Measurements from ENCODE around the gene TADA1. TPM values are rescaled to one million over a fixed set of nuclear protein-coding genes. Genes with fewer than 3 reads are reported as not detected.

The TADA1 gene
- total RNA-seq, 2 experiments from 2014 or later = 19.2 to 21.4 TPM

DNA sequence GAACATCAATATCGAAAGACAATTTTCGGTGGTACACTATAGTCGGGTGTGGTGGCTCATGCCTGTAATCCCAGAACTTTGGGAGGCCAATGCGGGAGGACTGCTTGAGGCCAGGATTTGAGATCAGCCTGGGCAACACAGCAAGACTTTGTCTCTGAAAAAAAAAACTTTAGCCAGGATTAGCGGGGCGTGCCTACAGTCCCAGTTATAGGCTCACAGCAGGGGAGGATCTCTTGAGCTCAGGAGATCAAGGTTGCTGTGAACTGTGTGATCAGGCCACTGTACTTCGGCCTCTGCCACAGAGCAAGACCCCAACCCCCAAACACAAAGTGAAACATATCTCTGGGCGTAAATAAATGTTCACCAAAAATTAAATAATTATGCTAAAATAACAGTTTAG is 1.6 kb downstream of the TADA1 start:
- Mint-ChIP-seq H3K27ac (no peak overlapping the region), H3K4me3 (peak overlapping the region; percentile 56), H3K36me3 (peaks cover 14% of the 10 kb centered on the region), H3K27me3 (peaks cover 6% of the 10 kb centered on the region), H3K9me3 (peaks cover 7% of the 10 kb centered on the region), H3K4me1 (peaks cover 50% of the 10 kb centered on the region)
- no peak for DNase-seq

DNA sequence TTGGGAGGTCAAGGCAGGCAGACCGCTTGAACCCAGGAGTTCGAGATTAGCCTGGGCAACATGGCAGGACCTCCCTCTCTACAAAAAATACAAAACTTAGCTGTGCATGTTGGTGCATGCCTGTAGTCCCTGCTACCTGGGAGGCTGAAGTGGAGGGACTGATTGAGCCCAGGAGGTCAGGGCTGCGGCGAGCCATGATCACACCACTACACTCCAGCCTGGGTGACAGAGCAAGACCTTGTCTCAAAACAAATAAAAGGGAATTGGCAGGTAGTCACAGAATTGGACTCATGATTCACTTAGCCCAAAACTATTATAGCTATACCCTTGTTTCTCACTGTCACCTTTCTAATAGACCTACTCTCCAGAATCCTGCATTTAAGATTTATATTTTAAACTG is 5.5 kb downstream of the TADA1 start:
- H3K27ac Mint-ChIP-seq = no peak overlapping the region

DNA sequence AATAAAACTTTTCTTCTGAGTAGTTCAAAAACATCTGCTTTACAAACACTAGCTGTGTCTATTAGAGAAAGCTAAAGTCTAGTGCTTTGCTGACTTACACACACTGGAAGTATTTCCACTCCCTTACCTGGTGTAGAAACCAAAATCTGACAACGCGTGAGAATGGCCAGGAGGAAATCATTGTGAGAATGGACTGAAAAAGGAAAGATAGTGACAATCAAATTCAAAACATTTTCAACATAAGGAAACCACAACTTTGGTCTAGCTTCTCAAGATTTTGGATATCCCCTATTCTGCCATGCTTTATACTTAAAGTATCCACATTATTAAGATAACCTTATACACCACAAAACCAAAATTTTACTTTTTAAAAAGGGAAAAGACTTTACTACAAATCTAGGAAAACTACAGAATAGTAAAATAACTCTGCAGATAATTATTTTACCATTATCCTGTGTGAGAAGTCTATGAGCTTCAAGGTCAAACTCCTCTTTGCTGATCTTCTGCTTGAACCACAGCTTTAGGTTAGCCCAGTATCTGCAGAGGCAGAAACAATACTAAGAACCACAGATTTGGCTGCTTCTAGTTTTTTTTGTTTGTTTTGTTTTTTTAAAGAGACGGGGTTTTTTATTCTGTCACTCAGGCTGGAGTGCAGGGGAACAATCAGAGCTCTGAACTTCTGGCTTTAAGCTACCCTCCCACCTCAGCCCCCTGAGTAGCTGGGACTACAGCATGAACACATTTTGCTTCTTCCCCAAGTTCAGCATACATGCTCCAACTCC is 6.6 kb downstream of the TADA1 start:
- Mint-ChIP-seq H3K27me3 (no peaks in the 10 kb centered on the region), H3K36me3 (peaks cover 14% of the 10 kb centered on the region), H3K27ac (peak overlapping the region; percentile 47), H3K4me1 (peaks cover 40% of the 10 kb centered on the region), H3K9me3 (no peaks in the 10 kb centered on the region), H3K4me3 (no peak overlapping the region)
- DNase-seq = no peak

More for the DNA sequence above, 5.5 kb downstream of the TADA1 start:
- no peak overlapping the region for H3K4me3 Mint-ChIP-seq
- no peaks in the 10 kb centered on the region for H3K9me3 Mint-ChIP-seq
- no peak for DNase-seq
- no peaks in the 10 kb centered on the region for H3K27me3 Mint-ChIP-seq
- H3K36me3 Mint-ChIP-seq = peaks cover 16% of the 10 kb centered on the region
- peaks cover 47% of the 10 kb centered on the region for H3K4me1 Mint-ChIP-seq

DNA sequence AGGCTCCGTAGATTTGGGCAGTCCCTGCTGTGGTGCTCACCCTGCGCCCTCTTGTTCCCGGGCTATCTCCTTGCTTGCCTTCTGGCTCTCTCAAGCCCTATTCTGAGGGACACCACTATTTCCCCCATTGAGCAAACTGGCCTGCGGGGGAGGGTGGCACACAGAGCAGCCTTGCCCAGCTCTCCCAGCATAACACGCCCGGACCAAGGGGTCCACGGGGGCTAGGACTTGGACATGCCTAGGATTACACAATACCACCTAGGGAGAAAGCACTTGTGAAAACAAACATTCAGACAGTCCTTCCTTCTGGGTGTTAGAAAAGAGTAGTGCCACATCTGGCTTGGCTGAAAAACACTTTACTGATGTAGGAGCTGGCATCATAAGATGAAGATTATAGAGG is 7.4 kb downstream of the TADA1 start:
- peaks cover 37% of the 10 kb centered on the region for H3K4me1 Mint-ChIP-seq
- H3K9me3 Mint-ChIP-seq = no peaks in the 10 kb centered on the region
- DNase-seq = no peak
- H3K27ac Mint-ChIP-seq = no peak overlapping the region
- no peaks in the 10 kb centered on the region for H3K27me3 Mint-ChIP-seq
- peaks cover 17% of the 10 kb centered on the region for H3K36me3 Mint-ChIP-seq
- H3K4me3 Mint-ChIP-seq = no peak overlapping the region

DNA sequence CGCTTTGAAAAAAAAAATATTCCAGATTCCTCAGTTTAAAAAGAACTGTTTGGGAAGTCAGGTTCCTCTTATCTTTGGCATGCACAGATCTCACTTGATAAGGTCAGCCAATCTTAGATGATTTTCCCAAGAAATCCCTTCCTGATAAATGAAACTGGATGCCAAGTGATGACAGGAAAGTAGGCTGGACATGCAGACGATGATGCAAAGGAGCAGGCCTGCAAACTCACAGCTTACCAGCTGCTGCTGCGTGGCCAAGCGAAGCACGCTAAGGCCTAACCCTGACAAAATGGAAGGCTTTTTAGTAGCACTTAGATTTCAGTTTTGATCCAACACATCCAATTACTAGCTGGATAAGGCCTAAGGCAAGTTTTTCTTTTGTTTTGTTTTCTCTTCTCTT is 10.1 kb downstream of the TADA1 start:
- H3K27ac Mint-ChIP-seq = no peak overlapping the region
- peaks cover 9% of the 10 kb centered on the region for H3K36me3 Mint-ChIP-seq
- H3K9me3 Mint-ChIP-seq = no peaks in the 10 kb centered on the region
- no peak overlapping the region for H3K4me3 Mint-ChIP-seq
- no peak for DNase-seq
- no peaks in the 10 kb centered on the region for H3K27me3 Mint-ChIP-seq
- peaks cover 19% of the 10 kb centered on the region for H3K4me1 Mint-ChIP-seq

DNA sequence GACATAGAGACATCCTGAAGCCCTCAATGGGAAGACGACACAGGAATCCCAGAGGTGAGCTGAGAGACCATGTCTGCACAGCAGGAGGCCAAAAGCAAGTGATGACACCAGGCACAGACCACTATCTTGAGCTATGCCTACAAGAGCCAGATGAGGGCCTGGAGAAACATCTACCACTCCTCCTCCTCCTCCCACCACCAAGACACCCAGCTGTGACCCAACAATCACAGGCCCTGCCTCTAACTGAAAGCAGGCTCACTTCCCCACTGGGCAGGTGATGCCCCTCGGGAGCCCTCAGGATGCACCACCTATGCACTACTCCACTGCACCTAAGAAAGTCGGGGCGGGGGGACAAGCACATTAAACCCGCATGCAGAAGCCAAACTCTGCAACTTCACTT is 16.5 kb downstream of the TADA1 start:
- peak overlapping the region; percentile 0 for H3K27ac Mint-ChIP-seq
- H3K9me3 Mint-ChIP-seq = no peaks in the 10 kb centered on the region
- no peaks in the 10 kb centered on the region for H3K27me3 Mint-ChIP-seq
- no peak for DNase-seq
- no peak overlapping the region for H3K4me3 Mint-ChIP-seq
- peaks cover 17% of the 10 kb centered on the region for H3K36me3 Mint-ChIP-seq
- H3K4me1 Mint-ChIP-seq = peaks cover 6% of the 10 kb centered on the region

DNA sequence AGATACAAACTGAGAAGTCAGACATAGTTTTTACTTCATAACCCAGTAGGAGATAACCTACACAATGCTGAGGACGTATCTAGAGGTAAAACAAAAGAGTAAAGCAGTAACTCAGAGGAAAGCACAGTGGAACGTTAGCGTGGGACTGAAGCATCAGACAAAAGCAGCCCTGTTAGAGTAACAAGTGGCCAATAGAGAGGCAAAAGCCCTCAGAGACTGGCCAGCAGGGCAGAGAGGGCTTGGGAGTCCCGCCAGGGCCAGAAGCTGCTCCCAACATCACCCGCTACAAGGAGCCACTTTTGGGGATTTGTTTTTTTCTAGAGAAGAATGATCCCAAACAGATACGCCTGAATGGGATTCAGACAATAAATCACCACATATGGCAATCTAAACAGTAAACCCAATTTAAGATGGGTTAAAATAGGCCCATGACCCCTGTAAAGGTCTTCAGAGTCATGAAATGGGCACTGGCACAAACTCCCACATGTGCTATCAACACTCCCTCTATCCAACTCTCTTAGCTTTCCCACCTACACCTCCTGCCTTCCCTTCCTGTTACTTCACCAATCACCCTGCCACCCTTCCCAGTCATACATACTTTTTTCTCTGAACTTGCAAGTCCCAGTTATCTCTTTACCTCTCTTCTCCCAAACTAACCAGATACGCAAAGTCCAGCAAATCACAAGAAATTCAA is 17.2 kb downstream of the TADA1 start:
- no peak overlapping the region for H3K4me3 Mint-ChIP-seq
- peaks cover 19% of the 10 kb centered on the region for H3K36me3 Mint-ChIP-seq
- H3K27me3 Mint-ChIP-seq = no peaks in the 10 kb centered on the region
- H3K9me3 Mint-ChIP-seq = no peaks in the 10 kb centered on the region
- peaks cover 6% of the 10 kb centered on the region for H3K4me1 Mint-ChIP-seq
- no peak for DNase-seq
- peak overlapping the region; percentile 3 for H3K27ac Mint-ChIP-seq

DNA sequence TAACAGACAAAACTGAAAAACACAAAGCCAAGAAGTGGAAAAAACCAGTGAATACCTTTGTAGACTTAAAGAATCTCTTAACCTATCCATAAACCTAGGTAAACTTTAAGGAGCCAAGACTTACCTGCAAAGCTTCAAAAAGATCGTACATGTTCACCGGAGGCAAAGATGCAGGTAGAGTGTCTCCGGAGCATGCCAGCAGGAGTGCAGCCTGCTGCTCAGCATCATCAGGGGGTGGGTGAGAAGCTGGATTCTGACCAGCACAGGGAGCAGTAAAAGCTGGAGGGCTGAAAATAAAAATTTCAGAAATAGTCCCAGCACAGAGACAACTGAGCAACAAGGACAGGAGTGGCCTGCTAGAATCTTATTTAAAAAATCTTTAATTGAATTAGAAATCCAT is 18.1 kb downstream of the TADA1 start:
- no peak for DNase-seq
- Mint-ChIP-seq H3K27ac (peak overlapping the region; percentile 63), H3K4me1 (peaks cover 6% of the 10 kb centered on the region), H3K4me3 (no peak overlapping the region), H3K27me3 (no peaks in the 10 kb centered on the region), H3K9me3 (no peaks in the 10 kb centered on the region), H3K36me3 (peaks cover 26% of the 10 kb centered on the region)

DNA sequence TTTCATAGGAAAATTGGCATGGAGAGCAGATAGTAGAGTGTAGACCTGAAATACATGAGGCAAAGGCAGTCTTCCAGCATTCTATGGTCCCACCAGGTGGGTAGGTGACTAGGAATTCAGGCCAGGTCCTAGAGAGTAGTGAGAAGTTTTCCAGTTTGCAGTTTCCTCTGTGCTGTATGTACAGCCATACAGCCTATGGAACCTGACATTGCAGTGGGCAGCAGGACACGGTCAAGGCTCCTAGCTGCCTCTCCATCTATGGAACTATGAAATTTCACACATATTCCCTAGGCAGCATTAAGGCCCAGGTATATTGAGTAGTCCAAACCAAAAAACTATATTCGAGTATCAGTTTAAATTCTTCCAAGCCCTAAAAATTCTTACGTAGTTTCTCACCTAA is 20.5 kb downstream of the TADA1 start:
- Mint-ChIP-seq H3K27me3 (no peaks in the 10 kb centered on the region), H3K9me3 (no peaks in the 10 kb centered on the region)

DNA sequence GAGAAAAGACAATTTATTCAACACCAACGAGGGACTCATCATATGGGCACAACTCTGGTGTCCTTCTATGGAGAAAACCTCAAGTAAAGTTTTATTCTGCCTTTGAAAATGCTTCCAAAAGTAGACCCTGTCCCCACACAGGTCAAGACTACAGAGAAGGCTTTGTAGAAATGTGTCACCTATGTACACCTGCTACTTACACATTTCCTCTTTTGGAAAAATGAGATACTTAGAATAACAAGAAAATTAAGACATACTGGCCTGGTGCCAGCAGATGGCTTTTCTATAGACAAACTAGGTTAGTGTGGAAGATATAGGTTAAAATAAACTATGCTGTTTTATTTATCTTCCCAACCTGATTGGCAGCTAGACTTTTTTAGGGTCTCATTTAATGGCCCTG is 23.1 kb downstream of the TADA1 start:
- no peak for DNase-seq
- H3K4me3 Mint-ChIP-seq = no peak overlapping the region
- peak overlapping the region; percentile 62 for H3K27ac Mint-ChIP-seq
- H3K36me3 Mint-ChIP-seq = peaks cover 53% of the 10 kb centered on the region
- peaks cover 26% of the 10 kb centered on the region for H3K4me1 Mint-ChIP-seq
- no peaks in the 10 kb centered on the region for H3K9me3 Mint-ChIP-seq
- H3K27me3 Mint-ChIP-seq = no peaks in the 10 kb centered on the region

More for the DNA sequence above, 20.5 kb downstream of the TADA1 start:
- Mint-ChIP-seq H3K36me3 (peaks cover 42% of the 10 kb centered on the region), H3K27ac (no peak overlapping the region), H3K4me1 (peaks cover 22% of the 10 kb centered on the region), H3K4me3 (no peak overlapping the region)
- no peak for DNase-seq

DNA sequence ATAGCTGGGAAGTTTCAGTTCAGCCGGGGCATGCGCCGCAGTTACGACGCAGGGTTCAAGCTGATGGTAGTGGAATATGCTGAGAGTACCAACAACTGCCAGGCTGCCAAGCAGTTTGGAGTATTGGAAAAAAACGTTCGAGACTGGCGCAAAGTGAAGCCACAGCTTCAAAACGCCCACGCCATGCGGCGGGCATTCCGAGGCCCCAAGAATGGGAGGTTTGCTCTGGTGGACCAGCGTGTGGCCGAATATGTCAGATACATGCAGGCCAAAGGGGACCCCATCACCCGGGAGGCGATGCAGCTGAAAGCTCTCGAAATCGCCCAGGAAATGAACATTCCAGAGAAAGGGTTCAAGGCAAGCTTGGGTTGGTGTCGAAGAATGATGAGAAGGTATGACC is 26.9 kb downstream of the TADA1 start:
- H3K4me3 Mint-ChIP-seq = no peak overlapping the region
- DNase-seq = no peak
- no peaks in the 10 kb centered on the region for H3K9me3 Mint-ChIP-seq
- no peak overlapping the region for H3K27ac Mint-ChIP-seq
- peaks cover 44% of the 10 kb centered on the region for H3K4me1 Mint-ChIP-seq
- peaks cover 71% of the 10 kb centered on the region for H3K36me3 Mint-ChIP-seq
- H3K27me3 Mint-ChIP-seq = no peaks in the 10 kb centered on the region

DNA sequence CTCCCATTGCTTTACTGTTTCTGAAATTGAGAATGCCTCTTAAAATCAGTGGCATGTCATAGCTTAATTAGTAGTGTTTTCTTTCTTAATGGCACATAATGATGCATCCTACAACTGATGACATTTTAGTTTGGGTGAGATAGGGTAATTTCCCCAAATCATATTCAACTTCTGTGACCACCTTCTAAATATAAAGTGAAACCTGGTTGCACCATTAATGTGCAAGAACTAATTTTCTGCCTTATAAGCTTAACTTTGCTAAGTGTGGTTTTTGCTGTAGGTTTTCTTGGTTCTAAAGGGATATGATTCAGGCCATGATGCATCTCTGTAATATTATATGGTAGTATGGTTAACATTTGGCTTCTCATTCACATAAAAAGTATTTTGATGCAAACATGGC is 27.9 kb downstream of the TADA1 start:
- Mint-ChIP-seq H3K4me1 (peaks cover 52% of the 10 kb centered on the region), H3K27ac (peak overlapping the region; percentile 7), H3K9me3 (no peaks in the 10 kb centered on the region), H3K4me3 (no peak overlapping the region), H3K27me3 (no peaks in the 10 kb centered on the region), H3K36me3 (peaks cover 67% of the 10 kb centered on the region)
- DNase-seq = no peak

DNA sequence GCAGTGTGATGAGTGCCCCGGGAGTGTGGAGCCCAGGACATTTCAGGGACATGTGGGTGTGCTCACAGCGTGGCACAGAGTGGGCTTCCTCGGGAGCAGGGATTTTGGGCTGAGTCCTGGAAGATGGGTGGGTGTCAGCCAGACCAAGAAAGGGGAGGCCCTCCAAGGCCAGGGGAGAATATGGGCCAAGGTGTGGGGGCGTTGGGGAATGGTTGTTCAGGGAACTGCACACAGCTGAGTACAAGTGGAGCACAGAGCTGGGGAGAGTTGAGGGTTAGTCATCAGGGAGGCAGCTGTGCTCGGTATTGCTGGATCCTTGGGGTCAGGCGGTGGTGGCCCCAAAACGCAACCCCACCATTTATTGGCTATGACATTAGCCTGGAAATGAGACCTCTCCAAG is 31.3 kb downstream of the TADA1 start:
- Mint-ChIP-seq H3K9me3 (no peaks in the 10 kb centered on the region), H3K4me1 (peaks cover 57% of the 10 kb centered on the region)
- no peak for DNase-seq

DNA sequence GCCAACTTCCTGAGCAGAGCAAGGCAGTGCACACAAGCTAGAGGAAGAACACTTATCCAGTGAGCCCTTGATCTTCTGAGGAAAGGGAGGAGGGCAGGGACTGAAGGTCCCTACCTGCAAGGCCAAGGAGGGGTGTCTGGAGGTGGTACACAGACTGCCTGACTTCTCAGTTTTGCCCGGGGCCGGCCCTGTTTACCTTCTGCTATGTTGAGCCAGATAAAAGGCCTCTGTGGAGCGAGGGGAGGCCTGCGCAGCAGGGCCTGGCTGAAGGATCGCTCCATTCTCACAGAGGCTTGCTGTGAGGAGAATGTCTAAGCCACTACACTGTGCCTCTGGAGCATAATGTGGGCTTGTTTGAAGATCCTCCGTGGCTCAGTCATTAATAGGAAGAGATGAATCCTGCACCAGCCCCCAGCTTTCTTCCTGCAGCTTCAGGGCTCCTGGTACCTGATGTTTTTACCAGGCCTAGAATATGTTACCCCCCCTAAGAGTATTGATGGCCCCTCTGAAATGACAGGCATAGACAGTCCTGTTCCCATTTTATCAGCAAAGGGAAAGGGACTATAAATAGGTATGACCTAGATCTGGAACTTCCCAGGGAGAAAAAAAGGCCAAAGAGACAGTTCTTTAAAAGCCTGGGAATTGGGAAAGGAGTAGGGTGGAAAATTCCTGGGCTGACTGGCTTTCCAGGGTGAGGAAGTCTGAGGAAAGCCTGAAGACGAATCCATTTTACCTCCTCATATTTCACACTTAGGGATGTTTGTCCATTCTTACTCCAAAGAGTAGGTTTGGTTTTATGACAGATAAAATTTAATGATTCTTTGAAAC is 32.1 kb downstream of the TADA1 start:
- peaks cover 58% of the 10 kb centered on the region for H3K4me1 Mint-ChIP-seq
- no peaks in the 10 kb centered on the region for H3K27me3 Mint-ChIP-seq
- DNase-seq = no peak

More for the DNA sequence above, 31.3 kb downstream of the TADA1 start:
- Mint-ChIP-seq H3K36me3 (peaks cover 61% of the 10 kb centered on the region), H3K27me3 (no peaks in the 10 kb centered on the region), H3K27ac (peak overlapping the region; percentile 63), H3K4me3 (no peak overlapping the region)

DNA sequence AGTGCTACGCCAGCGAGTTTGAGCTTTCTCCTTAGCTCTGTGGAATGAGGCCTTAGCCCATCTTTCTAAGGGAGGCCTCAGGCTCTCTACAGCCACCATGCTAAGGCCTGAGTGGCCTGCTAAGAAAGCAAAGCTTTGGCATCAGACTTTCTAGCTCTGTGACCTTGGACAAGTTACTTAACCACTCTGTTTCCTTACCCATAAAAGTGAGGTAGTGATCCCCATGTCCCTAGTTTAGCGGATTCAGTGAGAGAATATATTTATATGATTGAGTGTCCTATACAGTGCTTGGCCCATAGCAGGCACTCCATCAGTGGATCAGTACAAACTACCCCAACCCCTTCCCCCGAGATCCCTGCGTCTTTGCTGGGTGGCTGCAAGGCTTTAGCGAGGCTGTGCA is 32.7 kb downstream of the TADA1 start:
- Mint-ChIP-seq H3K27me3 (no peaks in the 10 kb centered on the region), H3K36me3 (peaks cover 52% of the 10 kb centered on the region), H3K4me3 (no peak overlapping the region), H3K4me1 (peaks cover 62% of the 10 kb centered on the region), H3K27ac (no peak overlapping the region), H3K9me3 (no peaks in the 10 kb centered on the region)
- no peak for DNase-seq

More for the DNA sequence above, 32.1 kb downstream of the TADA1 start:
- H3K27ac Mint-ChIP-seq = peak overlapping the region; percentile 63
- peaks cover 53% of the 10 kb centered on the region for H3K36me3 Mint-ChIP-seq
- no peaks in the 10 kb centered on the region for H3K9me3 Mint-ChIP-seq
- no peak overlapping the region for H3K4me3 Mint-ChIP-seq

All from activated naive CD8-positive, alpha-beta T cell treated with anti-CD3 and anti-CD28 coated beads for 36 hours (primary cell).